Left forelimb (tissue), 1 donor: ENCODE measurements around the gene CLCN7.

ENCODE experiments used
- DNase-seq: peaks from one replicate; pipeline ENCODE4 v3.0.0-alpha.2; 2018; ENCODE audit warnings: low spot score

CLCN7 gene, protein sequence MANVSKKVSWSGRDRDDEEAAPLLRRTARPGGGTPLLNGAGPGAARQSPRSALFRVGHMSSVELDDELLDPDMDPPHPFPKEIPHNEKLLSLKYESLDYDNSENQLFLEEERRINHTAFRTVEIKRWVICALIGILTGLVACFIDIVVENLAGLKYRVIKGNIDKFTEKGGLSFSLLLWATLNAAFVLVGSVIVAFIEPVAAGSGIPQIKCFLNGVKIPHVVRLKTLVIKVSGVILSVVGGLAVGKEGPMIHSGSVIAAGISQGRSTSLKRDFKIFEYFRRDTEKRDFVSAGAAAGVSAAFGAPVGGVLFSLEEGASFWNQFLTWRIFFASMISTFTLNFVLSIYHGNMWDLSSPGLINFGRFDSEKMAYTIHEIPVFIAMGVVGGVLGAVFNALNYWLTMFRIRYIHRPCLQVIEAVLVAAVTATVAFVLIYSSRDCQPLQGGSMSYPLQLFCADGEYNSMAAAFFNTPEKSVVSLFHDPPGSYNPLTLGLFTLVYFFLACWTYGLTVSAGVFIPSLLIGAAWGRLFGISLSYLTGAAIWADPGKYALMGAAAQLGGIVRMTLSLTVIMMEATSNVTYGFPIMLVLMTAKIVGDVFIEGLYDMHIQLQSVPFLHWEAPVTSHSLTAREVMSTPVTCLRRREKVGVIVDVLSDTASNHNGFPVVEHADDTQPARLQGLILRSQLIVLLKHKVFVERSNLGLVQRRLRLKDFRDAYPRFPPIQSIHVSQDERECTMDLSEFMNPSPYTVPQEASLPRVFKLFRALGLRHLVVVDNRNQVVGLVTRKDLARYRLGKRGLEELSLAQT

DNA sequence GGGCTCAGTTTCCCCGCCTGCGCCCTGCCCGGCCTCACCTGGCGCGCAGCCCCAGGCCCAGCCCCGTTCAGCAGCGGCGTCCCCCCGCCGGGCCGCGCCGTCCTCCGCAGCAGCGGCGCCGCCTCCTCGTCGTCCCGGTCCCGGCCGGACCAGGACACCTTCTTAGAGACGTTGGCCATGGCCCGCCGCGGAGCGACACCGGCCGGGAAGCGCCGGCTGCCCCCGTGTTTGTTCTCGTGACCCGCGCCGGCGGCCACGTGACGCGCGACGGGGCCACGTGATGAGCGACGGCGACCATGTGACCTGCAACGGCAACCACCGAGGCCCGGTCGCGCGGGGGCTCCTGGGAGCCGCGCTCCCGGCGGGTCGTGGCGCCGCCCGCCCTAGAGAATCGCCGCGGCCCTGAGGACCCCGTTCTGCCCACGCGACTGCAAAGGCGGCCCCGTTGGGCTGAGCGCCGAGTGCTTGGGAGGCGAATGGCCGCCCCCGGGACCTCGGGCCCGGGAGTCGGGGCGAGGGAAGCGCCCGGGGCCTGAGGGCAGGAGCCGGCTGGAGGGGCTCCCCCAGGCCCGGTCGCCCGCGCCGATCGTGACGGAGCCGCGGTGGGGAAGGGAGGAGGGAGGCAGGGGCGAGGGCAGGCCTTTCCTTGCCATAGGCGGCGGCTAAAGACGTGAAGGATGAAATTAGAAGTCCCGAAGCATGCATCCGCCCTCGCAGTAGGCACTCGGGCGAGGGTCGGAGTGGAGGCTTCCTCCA lies at the start of gene CLCN7:
Gene CLCN7, minus strand, starts transcription at position 233 of the 756 bp plus-strand sequence. Its CDS starts 54 bp downstream, at position 179.
- peak; percentile 92 for DNase-seq

DNA sequence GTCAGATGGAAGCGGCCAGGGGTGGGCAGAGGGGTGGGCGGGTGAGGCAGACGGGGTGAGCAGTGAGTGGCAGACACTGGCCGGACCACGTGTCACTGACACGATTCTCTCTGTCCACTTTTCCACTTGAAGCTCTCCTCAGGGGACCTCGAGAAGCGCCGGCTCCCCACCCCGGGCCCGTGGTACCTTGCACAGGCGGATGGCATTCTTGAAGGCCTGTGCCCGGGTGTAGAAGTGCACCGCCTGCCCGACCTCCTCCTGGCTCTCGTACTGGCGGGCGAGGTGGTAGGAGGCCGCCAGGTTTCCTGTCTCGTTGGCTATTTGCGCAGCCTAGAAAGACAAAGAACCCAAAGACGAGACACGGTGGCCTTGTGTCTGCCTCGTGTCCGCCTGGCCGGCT lies 49.5 kb upstream of the CLCN7 start:
- no peak for DNase-seq

DNA sequence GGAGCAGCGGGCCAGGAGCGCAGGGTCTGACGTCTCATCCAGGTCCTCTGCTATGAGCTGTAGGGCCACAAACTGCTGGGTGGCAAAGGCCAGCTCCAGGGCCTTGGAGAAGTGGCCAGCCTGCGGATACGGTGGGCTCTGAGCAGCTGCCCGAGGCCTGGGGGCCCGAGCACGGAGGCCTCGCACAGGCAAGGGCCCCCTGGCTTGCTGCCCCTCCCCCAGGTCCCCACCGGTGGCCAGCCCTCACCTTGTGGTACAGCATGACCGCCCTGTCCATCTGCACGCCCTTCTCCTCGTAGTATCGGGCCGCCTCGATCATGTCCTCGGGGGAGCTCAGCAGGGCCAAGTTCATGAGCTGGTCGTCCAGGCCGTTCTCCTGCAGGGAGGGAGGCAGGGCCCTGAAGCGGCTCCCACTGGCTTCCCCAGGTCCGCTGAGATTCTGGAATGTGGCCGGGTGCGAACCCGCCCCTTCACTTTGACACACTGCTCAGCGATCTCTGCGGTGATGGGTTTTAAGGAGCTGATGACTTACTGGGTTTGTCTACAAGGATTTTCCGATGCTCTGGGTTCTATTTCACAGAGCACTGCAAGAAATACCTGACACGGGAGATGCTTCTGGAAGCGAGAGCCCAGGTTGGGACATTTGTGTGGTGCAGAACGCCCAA lies 48.9 kb upstream of the CLCN7 start:
- DNase-seq, result no peak

DNA sequence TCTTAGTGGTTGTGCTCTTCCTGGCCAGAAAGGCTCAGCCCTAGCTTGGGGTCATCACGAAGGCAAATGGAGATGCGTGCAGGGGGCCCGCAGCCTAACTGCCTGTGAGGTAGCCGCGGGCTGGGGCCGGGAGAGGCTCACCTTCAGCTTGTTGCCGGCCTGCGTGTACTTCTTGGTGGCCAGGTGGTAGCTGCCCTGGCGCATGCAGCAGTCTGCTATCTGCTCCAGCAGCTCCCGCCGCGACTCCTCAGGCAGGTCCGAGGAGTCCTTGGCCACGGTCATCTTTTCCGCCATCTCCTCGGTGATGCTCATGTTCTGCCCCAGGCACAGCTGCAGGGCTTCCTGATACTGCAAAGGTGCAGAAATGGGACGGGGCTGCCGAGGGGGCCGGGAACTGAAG lies 45.6 kb upstream of the CLCN7 start:
- DNase-seq, result no peak

DNA sequence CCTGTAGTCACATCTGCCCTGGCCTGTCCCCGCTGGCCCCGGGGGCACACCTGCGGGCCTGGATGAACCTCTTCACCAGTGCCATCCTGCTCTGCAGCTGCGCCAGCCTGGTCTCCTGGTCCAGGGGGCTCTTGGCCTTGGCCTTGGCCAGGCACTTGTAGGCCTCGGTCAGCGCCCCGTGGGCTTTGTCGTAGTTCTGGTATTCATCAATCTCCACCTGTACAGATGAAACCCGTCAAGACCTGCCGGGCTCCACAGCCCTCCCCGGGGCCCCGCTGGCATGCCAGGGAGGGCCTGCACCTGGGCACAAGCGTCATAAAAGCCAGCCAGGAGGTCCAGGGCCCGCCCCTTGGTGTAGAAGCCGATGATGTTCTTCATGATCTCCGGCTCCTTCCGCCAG lies 45.0 kb upstream of the CLCN7 start:
- no peak for DNase-seq

DNA sequence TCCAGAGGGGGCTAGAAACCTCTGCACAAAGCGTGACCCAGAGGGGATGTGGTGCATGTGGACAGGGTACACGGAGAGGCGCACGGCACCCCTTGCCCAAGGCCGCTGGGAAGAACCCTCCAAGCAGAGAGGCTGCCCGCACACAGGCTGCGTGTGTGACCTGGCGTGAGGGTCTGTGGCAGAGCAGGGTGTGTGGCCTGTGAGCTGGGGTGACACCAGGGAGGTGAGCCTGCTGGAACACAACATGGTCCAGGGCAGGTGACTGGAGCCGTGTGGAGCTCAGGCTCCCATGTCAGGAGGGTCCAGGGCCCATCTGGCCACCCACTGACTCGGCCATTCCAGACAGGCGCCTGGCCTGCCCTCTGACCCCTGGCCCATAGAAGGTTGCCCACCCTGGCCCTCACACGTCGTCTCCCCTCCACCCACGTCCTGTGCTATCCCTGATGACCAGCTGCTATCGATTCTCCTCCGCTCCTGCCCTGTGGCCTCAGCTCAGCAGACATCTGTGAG lies 43.9 kb upstream of the CLCN7 start:
- DNase-seq, result no peak

DNA sequence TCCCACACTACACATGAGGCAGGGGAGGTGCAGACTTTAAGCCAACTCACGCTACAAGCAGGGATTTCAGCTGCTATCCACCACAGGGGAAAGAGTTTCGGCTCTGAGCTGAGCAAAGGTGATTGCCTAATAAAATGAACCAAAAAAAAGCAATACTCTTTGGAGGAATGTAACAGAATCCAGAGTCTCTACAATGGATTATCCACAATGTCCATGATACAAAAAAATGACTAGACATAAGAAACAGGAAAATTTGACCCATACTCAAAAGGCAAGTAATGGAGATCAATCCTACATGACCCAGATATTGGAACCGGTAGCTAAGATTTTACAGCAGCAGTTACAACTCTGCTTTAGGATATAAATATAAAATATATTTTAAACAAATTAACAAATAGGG lies 39.7 kb upstream of the CLCN7 start:
- no peak for DNase-seq

DNA sequence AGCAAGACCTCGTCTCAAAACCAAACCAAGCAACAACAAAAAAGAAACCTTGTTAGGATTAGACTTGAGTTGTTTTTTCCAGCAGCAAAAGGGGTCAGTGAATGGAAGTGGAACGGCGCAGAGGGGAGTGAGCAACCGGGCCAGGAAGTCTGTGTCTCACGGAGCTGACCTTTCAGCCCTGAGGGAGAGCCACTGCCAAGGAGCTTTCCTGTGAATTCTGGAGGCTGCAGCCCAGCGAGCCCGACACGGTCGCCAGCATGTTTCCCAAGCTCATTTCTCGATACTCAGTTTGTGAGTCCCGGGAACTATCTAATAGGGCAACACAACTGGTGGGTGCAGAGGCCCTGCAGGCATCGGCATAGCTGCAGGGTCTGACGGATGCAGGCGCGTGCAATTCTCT lies 37.9 kb upstream of the CLCN7 start:
- DNase-seq, result no peak

DNA sequence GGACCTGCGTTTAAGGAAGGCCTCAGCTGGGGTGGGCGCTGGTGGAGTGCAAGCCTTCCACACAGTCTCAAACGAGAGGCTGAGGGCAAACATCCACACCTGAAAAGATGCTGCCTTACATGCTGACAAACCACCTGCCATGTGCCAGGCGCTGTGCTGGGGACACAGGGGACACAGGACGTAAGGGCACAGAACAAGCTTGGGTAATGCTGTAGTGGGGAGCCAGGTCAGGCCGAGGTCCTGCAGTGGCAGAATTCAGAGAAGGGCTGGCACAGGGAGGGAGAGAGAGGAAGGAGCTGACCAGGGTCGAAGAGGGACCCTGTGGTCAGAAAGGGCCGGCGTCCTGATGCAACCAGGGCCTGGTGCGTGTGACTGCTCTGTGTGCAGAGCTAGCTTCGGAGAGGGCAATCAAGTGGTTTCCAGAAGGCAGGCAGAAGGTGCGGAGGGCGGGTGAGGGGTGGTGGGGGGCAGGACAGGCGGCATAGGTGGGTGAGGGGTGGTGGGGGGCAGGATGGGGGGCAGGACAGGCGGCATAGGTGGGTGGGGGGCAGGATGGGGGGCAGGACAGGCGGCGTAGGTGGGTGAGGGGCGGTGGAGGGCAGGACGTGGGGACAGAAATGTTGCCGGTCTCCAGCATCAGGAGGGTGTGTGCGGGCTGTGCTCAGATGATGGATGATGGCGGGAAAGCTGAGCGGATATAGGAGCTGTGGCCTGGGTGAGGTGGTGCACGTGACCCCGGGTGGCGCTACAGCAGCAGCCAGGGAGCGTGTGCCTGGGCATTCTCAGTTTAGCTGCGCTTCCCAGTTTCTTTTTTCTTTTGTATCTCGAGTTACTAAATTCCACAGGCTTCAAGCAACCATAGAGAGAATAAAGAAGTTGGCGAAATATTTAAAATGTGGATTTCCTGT lies 37.1 kb upstream of the CLCN7 start:
- DNase-seq, result no peak

DNA sequence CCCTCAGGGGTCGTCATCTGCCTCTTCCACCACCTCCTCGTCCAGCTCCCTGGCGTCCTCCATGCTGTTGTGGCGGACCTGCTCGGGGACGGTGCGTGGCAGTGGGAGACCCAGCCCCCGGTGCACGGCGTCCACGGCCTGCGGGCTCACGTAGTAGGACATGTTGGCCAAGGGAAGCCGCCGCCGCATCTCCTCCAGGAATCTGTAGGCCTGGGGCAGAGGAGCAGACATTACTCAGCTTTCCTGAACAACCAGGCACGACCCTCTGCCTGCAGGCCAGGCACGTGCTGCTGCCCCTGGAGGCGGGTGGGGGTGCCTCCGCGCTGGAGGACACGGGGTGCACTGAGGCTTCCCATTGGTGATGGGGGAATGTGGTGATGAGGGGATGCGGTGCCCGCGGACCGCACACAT lies 36.1 kb upstream of the CLCN7 start:
- no peak for DNase-seq

DNA sequence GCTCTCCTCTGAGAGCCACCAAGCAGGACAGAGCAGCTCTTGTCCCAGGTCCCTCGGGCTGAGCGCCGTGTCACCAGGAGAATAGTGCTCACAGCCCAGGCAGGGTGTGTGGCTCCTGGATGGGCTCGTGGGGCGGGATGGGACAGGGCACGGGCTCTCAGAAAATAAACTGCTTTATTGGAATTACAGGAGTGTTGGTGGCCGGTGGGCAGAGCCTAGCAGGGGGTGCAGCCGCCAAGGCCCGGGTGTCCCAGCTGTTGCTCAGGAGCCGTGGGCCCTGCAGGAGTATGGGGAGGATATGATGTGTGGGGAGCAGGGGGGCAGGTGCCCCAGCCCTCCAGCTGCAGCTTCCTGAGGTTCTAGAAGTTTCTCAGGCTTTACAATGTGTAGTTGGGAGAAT lies 35.4 kb upstream of the CLCN7 start:
- DNase-seq, result no peak

DNA sequence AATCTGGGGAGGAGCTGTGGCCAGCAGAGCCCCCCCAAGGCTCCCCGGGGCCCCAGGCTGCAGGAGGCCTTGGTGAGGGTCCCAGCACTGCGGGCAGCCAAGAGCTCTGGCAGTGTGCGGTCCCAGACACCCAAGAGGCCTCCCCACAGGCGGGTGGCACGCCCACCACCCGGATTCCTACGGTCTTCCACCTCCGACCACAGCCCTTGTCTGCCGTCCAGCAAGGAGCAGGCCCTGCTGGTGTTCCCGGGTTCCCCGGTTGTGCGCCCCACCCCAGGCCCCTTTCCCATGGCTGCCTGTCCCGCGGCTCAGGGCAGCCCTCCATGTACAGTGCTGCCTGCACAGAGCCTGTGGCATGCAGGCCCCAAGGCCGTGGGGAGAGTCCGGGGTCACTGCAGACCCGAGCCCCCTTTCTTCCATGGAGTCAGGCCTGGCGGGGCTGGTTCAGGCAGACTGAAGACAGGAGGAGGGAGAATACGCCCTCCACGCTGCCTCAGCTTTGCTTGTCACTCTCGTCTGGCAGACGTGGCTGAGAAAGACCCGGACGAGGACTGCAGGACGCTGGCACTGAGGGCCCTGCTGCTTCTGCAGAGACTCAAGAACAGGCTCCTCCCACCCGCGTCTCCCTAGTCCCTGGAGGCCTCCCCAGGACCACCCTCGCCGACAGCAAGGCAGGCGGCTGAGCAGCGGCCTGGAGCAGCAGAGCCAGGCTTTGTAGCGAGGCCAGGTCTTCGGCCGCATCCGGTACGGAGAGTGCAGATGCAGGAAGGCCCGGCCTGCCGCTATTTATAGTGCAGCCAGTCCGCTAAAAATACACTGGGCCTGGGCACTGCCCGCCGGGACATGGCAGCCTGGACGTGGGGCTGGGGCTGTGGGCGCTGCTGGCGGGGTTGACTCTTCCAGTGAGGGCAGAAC lies 34.7 kb upstream of the CLCN7 start:
- DNase-seq, result no peak

DNA sequence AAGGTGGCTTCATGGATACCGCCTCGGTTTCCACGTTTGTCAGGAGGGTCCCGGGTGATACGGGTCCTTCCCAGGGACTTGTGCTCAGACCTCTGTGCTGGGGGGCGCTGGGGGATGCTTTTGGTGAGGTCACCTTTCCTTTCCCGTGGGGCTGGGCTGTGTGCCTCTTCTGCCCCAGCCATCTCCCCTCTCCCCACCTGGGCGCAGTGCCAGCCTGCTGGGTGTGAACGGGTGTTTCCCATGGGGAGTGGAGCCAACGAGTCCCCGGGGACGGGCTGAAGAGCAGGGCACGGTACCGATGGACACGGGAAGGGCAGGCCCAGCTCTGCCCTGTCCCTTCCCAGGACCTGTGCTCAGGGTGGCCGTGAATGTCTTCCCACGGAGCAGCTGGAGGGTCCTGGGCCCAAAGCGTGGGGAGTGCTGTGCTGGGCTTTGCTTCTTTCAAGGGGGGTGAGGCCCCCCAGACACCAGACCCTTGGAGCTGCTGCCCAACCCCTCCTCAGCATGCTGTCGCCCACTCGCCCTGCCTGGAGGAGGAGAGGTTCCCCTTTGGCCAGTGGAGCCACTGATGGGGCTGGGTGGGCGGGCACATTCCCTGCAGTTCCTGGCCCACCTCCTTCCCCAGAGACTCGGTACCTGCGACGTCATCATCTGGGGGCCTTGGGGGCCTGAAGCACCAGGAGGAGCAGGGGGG lies 33.8 kb upstream of the CLCN7 start:
- DNase-seq, result no peak

DNA sequence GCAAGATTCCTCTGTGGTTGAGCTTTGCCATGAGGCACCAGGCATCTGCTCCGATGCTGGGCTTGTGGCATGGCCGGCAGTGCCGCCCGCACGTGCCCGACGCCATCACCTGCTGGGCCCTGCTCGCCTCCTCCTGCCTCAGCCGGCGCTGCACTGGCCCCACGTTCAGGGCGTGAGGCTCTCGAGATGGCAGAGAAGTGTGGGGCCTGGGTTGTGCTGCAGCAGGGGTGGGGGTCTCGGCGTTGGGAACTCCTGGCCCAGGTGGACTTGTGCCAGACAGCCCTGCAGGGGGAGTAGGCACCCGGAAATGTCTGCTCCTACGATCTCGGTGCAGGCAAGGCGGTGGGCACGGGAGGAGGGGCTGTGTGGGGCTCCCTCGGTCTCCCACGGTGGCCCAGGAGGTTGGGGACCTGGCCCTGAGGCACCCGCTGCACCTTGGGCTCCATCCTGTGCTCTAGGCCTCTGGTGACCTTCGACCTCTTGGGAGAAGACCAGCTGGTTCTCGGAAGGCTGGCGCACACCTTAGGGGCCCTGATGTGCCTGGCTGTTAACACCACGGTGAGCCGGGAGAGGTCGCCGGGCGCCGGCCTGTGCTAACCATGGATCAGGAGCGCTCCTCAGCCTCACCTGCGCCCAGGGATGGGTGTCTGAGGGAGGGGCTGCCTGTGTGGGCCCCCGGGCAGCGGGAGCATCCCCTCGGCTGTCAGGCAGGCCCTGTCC lies 31.8 kb upstream of the CLCN7 start:
- no peak for DNase-seq

DNA sequence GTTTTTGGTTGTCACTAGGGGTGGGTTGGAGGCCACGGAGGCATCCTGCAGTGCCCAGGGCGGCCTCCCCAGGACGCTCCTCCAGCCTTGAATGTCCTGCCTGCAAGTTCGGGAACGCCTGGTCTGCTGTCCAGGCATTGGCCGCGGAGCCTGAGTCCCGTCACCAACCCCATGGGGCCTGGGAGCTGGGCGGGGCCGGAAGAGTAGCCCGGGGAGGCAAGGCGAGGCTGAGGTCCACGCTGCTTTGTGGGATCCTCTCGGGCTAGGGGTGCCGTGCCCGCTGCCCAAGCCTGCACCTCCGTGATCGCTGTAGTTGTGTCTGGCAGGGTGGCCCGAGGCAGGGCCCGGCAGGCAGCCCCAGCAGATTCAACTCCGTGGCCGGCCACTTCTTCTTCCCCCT lies 31.1 kb upstream of the CLCN7 start:
- DNase-seq, result no peak

DNA sequence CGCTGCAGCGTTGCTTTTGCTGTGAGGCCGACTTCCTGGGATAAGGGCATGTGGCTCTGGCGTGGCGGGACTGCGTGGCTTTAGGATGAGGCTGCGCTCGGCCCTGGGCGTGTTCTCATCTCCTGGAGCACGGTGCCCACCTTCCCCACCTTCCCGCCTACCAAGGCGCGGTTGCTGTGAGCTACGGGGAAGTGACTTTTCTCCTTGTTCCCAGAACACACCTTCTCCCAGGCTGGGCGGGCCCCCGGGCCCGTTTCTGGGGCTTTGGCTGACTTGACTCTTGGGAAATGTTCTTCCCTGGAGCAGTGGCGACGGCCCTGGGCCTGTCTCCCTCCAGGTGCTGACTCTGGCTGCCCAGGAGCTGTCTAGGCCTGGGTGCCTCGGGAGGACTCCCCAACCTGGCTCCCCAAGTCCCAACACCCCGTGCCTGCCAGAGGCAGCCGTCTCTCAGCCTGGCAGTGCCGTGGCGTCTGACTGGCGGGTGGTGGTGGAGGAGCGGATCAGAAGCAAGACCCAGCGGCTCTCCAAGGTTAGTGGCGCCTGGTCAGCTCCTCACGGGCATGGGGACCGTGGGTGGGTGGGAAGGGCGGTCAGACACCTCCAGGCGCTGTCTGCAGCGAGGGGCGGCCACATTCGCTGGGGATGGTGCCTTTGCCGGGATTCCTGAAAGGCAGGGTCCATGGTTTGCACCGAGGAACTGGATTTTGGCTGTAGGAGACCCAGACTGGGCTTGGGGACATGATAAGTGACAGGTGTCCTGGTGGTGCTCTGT lies 30.4 kb upstream of the CLCN7 start:
- no peak for DNase-seq

DNA sequence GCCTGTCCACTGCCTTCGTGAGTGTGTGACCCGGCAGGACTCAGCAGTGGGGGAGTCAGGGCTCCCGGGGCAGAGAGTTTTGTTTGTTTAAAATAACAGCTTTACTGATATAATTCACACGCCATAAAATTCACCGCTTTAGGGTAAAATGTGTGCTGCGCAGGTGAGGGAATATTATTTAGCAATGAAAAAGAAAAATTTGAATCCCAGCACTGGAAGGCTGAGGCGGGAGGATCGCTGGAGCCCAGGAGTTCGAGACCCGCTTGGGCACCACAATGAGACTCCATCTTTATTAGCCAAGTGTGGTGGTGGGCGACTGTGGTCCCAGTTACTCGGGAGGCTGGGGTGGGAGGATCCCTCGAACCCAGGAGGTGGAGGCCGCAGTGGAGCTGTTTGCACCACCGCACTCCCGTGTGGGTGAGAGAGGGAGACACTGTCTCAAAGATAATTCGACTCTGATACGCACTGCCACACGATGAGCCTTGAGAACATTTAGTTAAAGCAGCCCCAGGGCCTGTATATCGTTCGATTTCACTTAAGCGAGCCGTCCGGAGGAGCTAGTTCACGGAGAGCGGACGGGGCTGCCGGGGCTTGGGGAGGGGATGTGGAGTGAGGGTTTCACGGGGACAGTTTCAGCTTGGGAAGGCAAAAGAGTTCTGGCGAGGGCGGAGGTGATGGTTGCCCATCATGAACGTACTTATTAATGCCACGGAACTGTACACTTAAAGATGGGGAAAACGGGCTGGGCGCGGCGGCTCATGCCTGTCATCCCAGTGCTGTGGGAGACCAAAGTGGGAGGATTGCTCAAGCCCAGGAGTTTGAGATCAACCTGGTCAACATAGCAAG lies 28.5 kb upstream of the CLCN7 start:
- no peak for DNase-seq
